ENCODE results near the gene UCN2.

DNA sequence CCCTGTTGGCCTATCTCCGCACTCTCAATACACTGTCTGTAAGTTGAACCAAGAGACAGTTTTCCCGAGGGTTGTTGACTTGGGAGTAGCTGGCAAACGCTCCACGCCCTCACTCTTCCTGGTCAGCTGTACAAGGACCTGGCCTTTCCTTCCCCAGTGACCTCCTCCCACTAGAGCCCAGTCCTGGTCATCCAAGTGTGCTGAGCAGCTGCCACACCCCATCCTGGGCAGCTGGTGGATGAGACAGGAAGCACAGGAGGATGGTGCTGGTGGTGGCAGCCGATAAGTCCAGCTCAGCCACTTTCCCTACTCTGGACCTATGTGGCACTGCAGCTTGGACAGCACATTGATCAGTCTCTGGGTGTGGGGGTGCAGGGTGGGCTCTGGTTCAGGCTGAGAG is 26.8 kb downstream of the UCN2 start:
- TF ChIP-seq, protein P1, sequence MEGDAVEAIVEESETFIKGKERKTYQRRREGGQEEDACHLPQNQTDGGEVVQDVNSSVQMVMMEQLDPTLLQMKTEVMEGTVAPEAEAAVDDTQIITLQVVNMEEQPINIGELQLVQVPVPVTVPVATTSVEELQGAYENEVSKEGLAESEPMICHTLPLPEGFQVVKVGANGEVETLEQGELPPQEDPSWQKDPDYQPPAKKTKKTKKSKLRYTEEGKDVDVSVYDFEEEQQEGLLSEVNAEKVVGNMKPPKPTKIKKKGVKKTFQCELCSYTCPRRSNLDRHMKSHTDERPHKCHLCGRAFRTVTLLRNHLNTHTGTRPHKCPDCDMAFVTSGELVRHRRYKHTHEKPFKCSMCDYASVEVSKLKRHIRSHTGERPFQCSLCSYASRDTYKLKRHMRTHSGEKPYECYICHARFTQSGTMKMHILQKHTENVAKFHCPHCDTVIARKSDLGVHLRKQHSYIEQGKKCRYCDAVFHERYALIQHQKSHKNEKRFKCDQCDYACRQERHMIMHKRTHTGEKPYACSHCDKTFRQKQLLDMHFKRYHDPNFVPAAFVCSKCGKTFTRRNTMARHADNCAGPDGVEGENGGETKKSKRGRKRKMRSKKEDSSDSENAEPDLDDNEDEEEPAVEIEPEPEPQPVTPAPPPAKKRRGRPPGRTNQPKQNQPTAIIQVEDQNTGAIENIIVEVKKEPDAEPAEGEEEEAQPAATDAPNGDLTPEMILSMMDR (IDR thresholded peaks at IDR 0.05) = no peak
- TF ChIP-seq POLR2A (IDR thresholded peaks at IDR 0.05) = no peak
